ENCODE measurements around the gene ARHGAP33. TPM values are rescaled to one million over a fixed set of nuclear protein-coding genes. Genes with fewer than 3 reads are reported as not detected.

ARHGAP33 gene, protein sequence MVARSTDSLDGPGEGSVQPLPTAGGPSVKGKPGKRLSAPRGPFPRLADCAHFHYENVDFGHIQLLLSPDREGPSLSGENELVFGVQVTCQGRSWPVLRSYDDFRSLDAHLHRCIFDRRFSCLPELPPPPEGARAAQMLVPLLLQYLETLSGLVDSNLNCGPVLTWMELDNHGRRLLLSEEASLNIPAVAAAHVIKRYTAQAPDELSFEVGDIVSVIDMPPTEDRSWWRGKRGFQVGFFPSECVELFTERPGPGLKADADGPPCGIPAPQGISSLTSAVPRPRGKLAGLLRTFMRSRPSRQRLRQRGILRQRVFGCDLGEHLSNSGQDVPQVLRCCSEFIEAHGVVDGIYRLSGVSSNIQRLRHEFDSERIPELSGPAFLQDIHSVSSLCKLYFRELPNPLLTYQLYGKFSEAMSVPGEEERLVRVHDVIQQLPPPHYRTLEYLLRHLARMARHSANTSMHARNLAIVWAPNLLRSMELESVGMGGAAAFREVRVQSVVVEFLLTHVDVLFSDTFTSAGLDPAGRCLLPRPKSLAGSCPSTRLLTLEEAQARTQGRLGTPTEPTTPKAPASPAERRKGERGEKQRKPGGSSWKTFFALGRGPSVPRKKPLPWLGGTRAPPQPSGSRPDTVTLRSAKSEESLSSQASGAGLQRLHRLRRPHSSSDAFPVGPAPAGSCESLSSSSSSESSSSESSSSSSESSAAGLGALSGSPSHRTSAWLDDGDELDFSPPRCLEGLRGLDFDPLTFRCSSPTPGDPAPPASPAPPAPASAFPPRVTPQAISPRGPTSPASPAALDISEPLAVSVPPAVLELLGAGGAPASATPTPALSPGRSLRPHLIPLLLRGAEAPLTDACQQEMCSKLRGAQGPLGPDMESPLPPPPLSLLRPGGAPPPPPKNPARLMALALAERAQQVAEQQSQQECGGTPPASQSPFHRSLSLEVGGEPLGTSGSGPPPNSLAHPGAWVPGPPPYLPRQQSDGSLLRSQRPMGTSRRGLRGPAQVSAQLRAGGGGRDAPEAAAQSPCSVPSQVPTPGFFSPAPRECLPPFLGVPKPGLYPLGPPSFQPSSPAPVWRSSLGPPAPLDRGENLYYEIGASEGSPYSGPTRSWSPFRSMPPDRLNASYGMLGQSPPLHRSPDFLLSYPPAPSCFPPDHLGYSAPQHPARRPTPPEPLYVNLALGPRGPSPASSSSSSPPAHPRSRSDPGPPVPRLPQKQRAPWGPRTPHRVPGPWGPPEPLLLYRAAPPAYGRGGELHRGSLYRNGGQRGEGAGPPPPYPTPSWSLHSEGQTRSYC
- 39.6 and 49.6 TPM in 2 replicates for total RNA-seq (2021)
- Bru-seq, nascent RNA: percentile 48 among the genes with signal in this experiment
- BruChase-seq, experiment 1, labeled RNA remaining after a 2-hour chase: percentile 56 among the genes with signal in this experiment
- percentile 68 among the genes with signal in this experiment for BruChase-seq, experiment 2, labeled RNA remaining after a 6-hour chase
- long read RNA-seq, partial matches to known transcripts: 16 of 28 reads
- long read RNA-seq, other reads (novel, unspliced or antisense): 12 of 28 reads

GRCh38 chr19:35775298-35776101 lies at the start of gene ARHGAP33:
Gene ARHGAP33 (plus strand): TSS chr19:35775564. CDS start chr19:35775659, 95 bp downstream.
- peaks cover 16% of the 10 kb centered on the region for H3K36me3 ChIP-seq (ENCODE audit: insufficient read depth, low read length, poor library complexity, severe bottlenecking)
- ChIA-PET CTCF (no interaction called here), POLR2A (ENCODE audit: low non-redundant PET) (no interaction called here)
- peak; percentile 99 for DNase-seq (ENCODE audit: low spot score)
- BruUV-seq (replicated peaks): no TSS peak
- peaks cover 13% of the 10 kb centered on the region for H3K4me1 ChIP-seq (ENCODE audit: insufficient read depth, low read length, poor library complexity, severe bottlenecking)
- intact Hi-C loops (cut with micrococcal nuclease; ENCODE audit: unreplicated experiment): no loop called here
- peak within 1 kb of the TSS; percentile 81 for H3K4me3 ChIP-seq (ENCODE audit: low read depth, low read length, poor library complexity, severe bottlenecking)
- peak within 1 kb of the TSS; percentile 37 for H3K27ac ChIP-seq (ENCODE audit: low read depth, low read length, poor library complexity, severe bottlenecking)
- TF ChIP-seq EZH2 (IDR thresholded peaks at IDR 0.05; ENCODE audit: borderline replicate concordance, low read depth, low read length, poor library complexity, severe bottlenecking): no peak
- TF ChIP-seq, protein P1, sequence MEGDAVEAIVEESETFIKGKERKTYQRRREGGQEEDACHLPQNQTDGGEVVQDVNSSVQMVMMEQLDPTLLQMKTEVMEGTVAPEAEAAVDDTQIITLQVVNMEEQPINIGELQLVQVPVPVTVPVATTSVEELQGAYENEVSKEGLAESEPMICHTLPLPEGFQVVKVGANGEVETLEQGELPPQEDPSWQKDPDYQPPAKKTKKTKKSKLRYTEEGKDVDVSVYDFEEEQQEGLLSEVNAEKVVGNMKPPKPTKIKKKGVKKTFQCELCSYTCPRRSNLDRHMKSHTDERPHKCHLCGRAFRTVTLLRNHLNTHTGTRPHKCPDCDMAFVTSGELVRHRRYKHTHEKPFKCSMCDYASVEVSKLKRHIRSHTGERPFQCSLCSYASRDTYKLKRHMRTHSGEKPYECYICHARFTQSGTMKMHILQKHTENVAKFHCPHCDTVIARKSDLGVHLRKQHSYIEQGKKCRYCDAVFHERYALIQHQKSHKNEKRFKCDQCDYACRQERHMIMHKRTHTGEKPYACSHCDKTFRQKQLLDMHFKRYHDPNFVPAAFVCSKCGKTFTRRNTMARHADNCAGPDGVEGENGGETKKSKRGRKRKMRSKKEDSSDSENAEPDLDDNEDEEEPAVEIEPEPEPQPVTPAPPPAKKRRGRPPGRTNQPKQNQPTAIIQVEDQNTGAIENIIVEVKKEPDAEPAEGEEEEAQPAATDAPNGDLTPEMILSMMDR (conservative IDR thresholded peaks at IDR 0.05; ENCODE audit: low read depth, low read length): no peak
- no peaks in the 10 kb centered on the region for H3K9me3 ChIP-seq (ENCODE audit: low read depth, low read length, poor library complexity, severe bottlenecking)
- no peaks in the 10 kb centered on the region for H3K27me3 ChIP-seq (replicated peaks; ENCODE audit: insufficient read depth, low read depth, low read length, poor library complexity)

DNA sequence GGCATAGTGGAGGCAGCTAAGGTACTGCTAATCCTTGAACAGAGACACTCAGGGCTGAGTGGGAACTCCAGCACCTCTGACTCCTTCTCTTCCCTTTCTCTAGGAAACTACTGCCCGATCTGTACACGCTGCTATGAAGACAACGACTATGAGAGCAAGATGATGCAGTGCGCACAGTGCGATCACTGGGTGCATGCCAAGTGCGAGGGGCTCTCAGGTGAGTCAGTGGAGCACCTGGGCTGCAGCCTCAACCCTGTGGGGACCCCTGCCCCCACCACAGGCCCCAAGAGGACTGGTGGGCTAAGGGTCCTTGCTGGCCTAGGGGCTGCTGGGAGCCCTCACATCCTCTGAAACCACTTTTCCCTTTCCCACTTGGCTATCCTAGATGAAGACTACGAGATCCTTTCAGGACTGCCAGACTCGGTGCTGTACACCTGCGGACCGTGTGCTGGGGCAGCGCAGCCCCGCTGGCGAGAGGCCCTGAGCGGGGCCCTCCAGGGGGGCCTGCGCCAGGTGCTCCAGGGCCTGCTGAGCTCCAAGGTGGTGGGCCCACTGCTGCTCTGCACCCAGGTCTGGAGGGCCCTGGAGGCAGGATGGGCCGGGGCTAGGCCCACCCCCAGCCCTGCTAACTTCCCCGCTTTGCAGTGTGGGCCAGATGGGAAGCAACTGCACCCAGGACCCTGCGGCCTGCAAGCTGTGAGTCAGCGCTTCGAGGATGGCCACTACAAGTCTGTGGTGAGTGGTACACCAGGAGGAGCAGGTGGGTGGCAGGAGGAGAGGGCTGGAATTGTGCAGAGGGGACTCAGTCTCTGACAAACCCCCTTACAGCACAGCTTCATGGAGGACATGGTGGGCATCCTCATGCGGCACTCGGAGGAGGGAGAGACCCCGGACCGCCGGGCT lies 48.1 kb upstream of the ARHGAP33 start:
- Histone ChIP-seq H3K9me3 (ENCODE audit: low read depth, low read length, poor library complexity, severe bottlenecking) (no peaks in the 10 kb centered on the region), H3K4me3 (ENCODE audit: low read depth, low read length, poor library complexity, severe bottlenecking) (no peak overlapping the region), H3K4me1 (ENCODE audit: insufficient read depth, low read length, poor library complexity, severe bottlenecking) (no peaks in the 10 kb centered on the region), H3K27ac (ENCODE audit: low read depth, low read length, poor library complexity, severe bottlenecking) (no peak overlapping the region), H3K27me3 (replicated peaks; ENCODE audit: insufficient read depth, low read depth, low read length, poor library complexity) (no peaks in the 10 kb centered on the region), H3K36me3 (ENCODE audit: insufficient read depth, low read length, poor library complexity, severe bottlenecking) (peaks cover 98% of the 10 kb centered on the region)
- DNase-seq (ENCODE audit: low spot score): no peak
- no peak for TF ChIP-seq EZH2 (IDR thresholded peaks at IDR 0.05; ENCODE audit: borderline replicate concordance, low read depth, low read length, poor library complexity, severe bottlenecking)
- TF ChIP-seq, protein P1 (conservative IDR thresholded peaks at IDR 0.05; ENCODE audit: low read depth, low read length): no peak
- CTCF ChIA-PET: no interaction called here
- intact Hi-C loops (cut with micrococcal nuclease; ENCODE audit: unreplicated experiment): no loop called here
- POLR2A ChIA-PET (ENCODE audit: low non-redundant PET): interaction anchor here (0.6 kb wide), 1 partner anchor 71 kb away, joined by 3 read pairs; no protein-coding TSS in a partner anchor
- no TSS peak for BruUV-seq (replicated peaks)

Data from A673 (cell line).